ENCODE results near the gene RNF133. TPM values are rescaled to one million over a fixed set of nuclear protein-coding genes. Genes with fewer than 3 reads are reported as not detected.
A peak's percentile ranks its signal among the peaks of the same experiment; 100 is the strongest.

RNF133 gene
- total RNA-seq, 6 donors from 2014 or later, result 1.0 to 22.0 (median 3.9) TPM

- Histone ChIP-seq H3K27ac (no peak overlapping the region), H3K4me3 (no peak overlapping the region), H3K9me3 (no peaks in the 10 kb centered on the region), H3K36me3 (no peaks in the 10 kb centered on the region), H3K27me3 (no peaks in the 10 kb centered on the region), H3K4me1 (no peaks in the 10 kb centered on the region)
- TF ChIP-seq EP300 (IDR thresholded peaks at IDR 0.05), result no peak
- no peak for TF ChIP-seq POLR2A (IDR thresholded peaks at IDR 0.05)
- TF ChIP-seq POLR2AphosphoS5 (IDR thresholded peaks at IDR 0.05), result no peak
- 89 to 92% methylated on average over 3 of the region's 3 CpGs for WGBS, 2 donors
- no peak for ATAC-seq (ENCODE audit: low FRiP score in 2 of 2)
- DNase-seq, result no peak
These were observed 6.1 kb downstream of the RNF133 start for GRCh38 chr7:122692769-122693309.

DNA sequence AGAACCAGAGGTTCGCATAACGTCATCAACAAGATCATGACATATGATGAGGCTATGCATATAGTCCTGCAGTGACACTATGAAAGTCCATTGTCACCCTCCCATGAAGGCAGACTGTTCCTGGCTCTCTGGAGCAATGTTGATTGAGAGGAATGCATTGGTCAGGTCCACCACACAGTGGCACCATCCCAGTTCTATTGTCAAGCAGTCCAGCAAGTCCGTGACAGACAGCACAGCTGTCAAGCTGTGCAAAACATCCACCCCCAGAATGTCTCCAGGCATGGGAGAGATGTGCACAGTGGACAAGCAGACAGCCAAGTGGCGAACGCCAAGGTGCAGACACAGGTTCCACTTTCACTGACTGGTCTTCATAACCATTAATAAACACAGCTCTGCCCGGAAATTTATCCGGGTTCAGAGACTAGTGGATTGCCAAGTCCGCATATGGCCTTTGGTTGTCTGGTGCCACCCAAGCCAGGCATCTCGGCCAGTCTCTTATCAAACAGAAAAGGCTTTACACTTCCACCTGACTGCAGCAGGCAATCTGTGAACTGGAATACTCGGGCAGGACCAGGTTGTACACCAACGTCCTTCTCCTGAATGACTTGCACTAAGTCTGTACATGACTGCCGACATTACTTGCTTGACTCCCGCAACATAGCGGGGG lies 7.2 kb downstream of the RNF133 start:
- 86 to 92% methylated on average over 7 to 14 of the region's 14 CpGs for WGBS, 2 donors
- Histone ChIP-seq H3K4me3 (no peak overlapping the region), H3K27ac (no peak overlapping the region), H3K9me3 (no peaks in the 10 kb centered on the region), H3K36me3 (no peaks in the 10 kb centered on the region), H3K4me1 (no peaks in the 10 kb centered on the region), H3K27me3 (no peaks in the 10 kb centered on the region)
- no peak for ATAC-seq (ENCODE audit: low FRiP score in 2 of 2)
- no peak for DNase-seq
- TF ChIP-seq POLR2AphosphoS5 (IDR thresholded peaks at IDR 0.05), result no peak
- TF ChIP-seq EP300 (IDR thresholded peaks at IDR 0.05), result no peak
- TF ChIP-seq CTCF (IDR thresholded peaks at IDR 0.05), result no peak
- TF ChIP-seq POLR2A (IDR thresholded peaks at IDR 0.05), result no peak

- no peaks in the 10 kb centered on the region for H3K4me1 ChIP-seq
- no peak for TF ChIP-seq CTCF (IDR thresholded peaks at IDR 0.05)
- no peak for TF ChIP-seq EP300 (IDR thresholded peaks at IDR 0.05)
- no peak for TF ChIP-seq POLR2AphosphoS5 (IDR thresholded peaks at IDR 0.05)
- no peak for TF ChIP-seq POLR2A (IDR thresholded peaks at IDR 0.05)
- 95% methylated on average over 11 to 13 of the region's 13 CpGs for WGBS, 2 donors
- H3K4me3 ChIP-seq, result no peak overlapping the region
- DNase-seq (peak in 1 of 2 donors; percentile 5), ATAC-seq (ENCODE audit: low FRiP score in 2 of 2) (no peak)
- no peaks in the 10 kb centered on the region for H3K27me3 ChIP-seq
- H3K36me3 ChIP-seq, result no peaks in the 10 kb centered on the region
- H3K27ac ChIP-seq, result no peak overlapping the region
- no peaks in the 10 kb centered on the region for H3K9me3 ChIP-seq
These were observed 9.4 kb downstream of the RNF133 start for GRCh38 chr7:122689346-122690109.

DNA sequence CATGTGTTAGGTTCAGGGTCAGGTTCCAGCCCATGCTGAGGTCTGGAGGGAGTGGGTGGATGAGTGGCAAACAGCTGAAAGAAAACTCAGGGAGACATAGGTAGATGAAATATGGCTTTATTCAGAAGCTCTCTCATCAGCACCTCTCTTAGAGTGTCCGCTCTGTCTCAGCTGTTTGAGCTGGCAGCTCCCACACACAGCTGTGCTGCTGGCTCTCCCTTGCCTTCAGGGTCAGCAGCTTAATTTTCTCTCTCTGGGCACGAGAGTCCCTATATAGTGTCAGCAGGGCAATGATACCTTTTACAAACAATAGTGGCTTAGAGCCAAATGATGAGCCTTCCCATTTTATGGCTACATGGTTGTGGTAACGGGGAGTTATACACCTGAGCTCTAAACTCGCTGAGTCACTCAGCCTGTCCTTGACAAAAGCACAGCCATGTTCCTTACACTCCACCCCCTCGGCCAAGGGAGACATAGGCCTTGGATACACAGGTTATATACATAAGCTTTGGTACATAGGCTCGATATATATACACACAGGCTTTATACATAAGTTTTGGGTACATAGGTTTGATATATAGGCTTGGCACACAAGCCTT lies 10.4 kb downstream of the RNF133 start:
- TF ChIP-seq POLR2AphosphoS5 (IDR thresholded peaks at IDR 0.05), result no peak
- TF ChIP-seq POLR2A (IDR thresholded peaks at IDR 0.05), result no peak
- TF ChIP-seq EP300 (IDR thresholded peaks at IDR 0.05), result no peak
- no peak for TF ChIP-seq CTCF (IDR thresholded peaks at IDR 0.05)
- no peak for ATAC-seq (ENCODE audit: low FRiP score in 2 of 2)
- 73 to 85% methylated on average over 5 to 6 of the region's 6 CpGs for WGBS, 2 donors
- no peak overlapping the region for H3K27ac ChIP-seq
- H3K27me3 ChIP-seq, result no peaks in the 10 kb centered on the region
- H3K4me3 ChIP-seq, result no peak overlapping the region
- H3K9me3 ChIP-seq, result no peaks in the 10 kb centered on the region
- no peaks in the 10 kb centered on the region for H3K36me3 ChIP-seq
- no peak for DNase-seq
- H3K4me1 ChIP-seq, result no peaks in the 10 kb centered on the region

DNA sequence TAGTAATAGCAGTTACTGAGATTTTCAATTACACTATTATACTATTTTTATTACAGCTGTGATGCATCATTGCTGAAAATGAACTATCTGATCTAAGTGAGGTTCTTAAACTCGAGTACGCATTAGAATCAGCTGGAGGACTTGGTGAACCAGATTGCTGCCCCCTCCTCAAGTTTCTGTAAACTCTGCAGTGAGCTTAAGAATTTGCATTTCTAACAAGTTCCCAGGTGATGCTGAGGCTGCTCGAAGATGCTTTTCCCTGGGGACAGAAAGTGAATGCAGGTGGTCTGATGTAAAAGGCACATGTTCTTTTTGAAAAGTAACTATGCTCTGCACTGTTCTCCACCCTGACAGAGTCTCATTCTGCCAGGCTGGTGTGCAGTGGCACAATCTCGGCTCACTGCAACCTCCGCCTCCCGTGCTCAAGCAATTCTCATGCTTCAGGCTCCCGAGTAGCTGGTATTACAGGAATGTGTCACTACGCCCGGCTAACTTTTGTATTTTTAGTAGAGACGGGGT lies 12.5 kb downstream of the RNF133 start:
- Histone ChIP-seq H3K9me3 (no peaks in the 10 kb centered on the region), H3K4me3 (no peak overlapping the region), H3K4me1 (no peaks in the 10 kb centered on the region), H3K27ac (no peak overlapping the region), H3K36me3 (no peaks in the 10 kb centered on the region), H3K27me3 (no peaks in the 10 kb centered on the region)
- TF ChIP-seq CTCF (IDR thresholded peaks at IDR 0.05), result no peak
- TF ChIP-seq EP300 (IDR thresholded peaks at IDR 0.05), result no peak
- TF ChIP-seq POLR2A (IDR thresholded peaks at IDR 0.05), result no peak
- TF ChIP-seq POLR2AphosphoS5 (IDR thresholded peaks at IDR 0.05), result no peak
- WGBS, 2 donors, result 60 to 76% methylated on average over 8 to 10 of the region's 10 CpGs
- DNase-seq (no peak), ATAC-seq (ENCODE audit: low FRiP score in 2 of 2) (no peak)

Data from upper lobe of left lung (tissue), 6 donors.